Pons (tissue), 1 donor: ENCODE results near the gene HS6ST2.

ENCODE experiments used
- DNase-seq: peaks from one replicate; pipeline ENCODE4 v3.0.0-alpha.2; 2016; ENCODE audit warnings: low spot score

HS6ST2 gene

DNA sequence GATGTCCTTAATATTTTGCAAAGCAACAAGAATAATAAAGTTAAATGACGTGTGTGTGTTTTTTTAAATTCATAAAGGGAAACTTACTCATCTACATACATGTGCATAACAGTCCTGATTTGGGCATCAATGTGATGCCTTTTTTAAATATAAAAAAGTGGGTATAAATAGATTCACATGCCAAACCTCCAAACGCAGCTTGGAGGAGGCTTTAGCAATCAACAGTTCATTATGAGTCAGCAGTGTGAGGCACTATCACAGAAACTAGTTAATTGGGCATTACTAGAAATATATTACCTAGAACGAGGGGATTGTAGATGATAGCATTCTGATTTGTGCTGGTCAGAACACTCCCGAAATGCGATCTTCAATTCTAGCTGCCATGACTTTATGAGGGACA lies 115.1 kb downstream of the HS6ST2 start:
- DNase-seq = no peak

DNA sequence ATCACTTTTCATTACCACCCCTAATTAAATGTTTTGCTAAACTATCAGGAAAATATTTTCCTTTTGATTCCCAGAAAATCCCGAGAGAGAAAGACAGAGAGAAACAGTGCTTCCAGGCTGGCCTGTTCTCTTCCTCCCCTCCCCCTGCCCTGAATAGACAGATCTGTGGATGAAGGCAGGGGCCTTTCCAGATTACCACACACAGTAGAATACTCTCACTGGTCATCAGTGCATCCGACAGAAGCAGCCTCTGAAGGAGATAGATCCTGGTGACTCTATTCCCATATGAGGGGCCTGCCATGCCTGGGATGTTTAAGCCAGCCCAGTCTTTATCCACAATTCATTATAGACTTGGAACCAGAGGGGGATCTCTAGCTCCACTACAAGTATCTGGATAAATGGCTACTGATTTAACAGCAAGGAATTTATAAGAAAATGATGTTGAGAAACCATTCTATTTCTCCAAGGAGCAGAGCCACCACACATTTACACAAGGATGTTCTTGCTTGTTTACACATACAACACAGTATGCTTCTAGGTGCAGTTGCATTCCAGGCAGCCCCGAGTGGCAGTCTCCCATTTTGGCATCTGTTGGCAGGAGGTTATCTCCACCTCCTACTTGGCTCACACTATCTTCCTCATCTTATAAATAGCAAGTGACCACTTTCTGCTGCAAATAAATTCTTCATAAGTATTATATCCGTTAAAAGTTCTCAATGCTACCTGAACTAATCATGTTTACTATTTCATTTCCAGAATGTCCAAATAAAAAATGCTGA lies 115.8 kb downstream of the HS6ST2 start:
- DNase-seq = no peak

DNA sequence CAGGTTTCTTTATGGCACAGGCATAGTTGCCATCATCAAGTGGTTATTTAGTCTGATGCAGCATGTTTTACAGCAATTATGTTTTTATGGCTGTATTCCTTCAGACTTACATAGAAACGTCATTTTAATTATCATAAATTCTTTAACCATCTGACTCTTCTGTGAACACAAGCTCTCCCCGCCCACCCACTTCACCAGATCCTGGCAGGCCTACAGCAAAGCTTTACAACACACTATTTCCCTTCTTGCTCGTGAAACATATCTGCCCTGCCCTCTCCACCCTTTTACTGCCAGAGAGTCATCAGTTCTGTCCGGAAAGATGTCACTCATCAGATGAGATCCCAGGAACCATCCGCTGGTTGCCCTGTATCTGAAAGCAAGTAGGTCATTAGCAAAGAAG lies 120.5 kb downstream of the HS6ST2 start:
- DNase-seq = no peak

- DNase-seq = no peak
Measured at GRCh38 chrX:132837126-132837525, 121.3 kb downstream of the HS6ST2 start.

- DNase-seq = no peak
Measured at GRCh38 chrX:132836471-132836870, 122.0 kb downstream of the HS6ST2 start.

DNA sequence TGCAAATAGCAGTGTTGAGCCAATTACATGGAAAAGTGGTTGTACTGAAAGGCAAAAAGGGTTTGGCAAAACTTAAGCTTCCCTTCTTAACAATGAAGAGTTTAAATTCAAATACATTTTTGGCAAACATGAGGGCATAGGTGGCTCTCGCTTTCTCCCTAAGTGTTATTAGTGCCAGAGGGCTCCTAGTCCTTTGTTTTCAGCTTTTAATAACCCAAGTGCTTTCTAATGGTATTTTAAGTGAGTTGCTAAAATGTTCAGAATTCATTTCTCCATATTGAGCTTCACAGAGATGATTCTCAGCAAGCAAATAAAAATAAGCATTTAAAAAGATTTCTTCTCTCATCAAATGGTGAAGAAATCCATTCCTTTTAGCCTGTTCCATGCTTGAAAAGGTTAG lies 123.7 kb downstream of the HS6ST2 start:
- no peak for DNase-seq

GRCh38 chrX:132834109-132834508 lies 124.3 kb downstream of the HS6ST2 start:
- DNase-seq = no peak

GRCh38 chrX:132833373-132833772 lies 125.1 kb downstream of the HS6ST2 start:
- DNase-seq = no peak

DNA sequence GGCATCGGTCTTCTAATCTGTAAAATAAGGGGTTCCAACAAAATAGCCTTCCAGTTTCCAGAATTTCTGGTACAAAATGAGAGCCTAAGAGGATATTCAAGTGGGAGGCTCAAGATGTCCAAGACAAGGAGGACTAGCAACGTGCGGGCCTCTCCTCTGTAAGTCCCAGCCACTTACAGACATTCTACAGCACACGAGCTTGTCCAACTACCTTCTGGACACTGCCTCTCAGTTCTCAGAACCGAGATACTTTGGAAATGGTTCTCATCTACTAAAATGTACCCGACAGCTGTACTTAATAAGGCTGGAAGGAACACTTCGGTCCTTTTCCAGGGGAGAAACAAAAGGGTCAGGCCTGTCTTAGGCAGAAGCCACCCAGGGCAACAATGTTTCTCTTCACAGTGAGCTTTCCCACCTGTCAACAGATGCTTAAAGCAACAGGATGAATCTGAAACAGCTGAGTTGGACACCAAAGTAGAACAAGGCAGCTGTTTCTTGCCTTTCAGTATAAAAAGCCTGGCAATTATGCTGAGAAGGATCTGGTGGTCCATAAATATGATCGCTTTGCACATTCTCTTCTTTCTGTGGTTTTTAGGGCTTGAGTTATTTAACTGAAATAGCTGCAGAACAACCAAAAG lies 127.0 kb downstream of the HS6ST2 start:
- no peak for DNase-seq

- no peak for DNase-seq
Measured at GRCh38 chrX:132822634-132823012, 135.8 kb downstream of the HS6ST2 start.

DNA sequence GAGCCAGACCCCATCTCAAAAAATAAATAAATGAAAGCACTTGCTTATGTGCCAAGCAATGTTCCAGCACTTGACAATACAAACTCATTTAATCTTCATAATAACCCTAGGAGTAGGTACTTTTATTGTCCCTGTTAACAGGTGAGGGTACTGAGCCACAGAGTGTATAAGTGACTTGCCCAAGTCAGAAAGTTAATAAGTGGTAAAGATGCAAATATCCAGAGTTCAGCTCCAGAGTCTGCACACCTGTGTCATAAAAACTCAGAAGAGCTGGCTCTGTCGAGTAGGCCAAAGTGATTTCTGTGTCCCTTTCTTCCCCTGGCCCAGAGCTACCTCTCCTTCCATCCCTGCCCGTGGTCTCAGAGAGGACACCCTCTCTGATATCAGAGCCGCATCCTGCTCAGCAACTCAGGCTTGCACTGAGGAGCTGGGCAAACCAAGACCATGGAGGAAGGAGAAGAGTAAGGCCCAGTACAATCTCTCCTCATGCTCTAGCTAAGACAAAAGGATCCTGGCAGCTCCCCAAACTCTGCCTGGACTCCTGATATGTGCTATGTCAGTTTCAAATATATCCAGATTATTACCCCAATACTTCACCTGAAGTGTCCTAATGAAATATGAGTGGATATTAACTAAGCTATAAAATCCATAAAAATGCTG lies 136.3 kb downstream of the HS6ST2 start:
- no peak for DNase-seq

- DNase-seq = no peak
Measured at GRCh38 chrX:132820675-132821074, 137.8 kb downstream of the HS6ST2 start.

DNA sequence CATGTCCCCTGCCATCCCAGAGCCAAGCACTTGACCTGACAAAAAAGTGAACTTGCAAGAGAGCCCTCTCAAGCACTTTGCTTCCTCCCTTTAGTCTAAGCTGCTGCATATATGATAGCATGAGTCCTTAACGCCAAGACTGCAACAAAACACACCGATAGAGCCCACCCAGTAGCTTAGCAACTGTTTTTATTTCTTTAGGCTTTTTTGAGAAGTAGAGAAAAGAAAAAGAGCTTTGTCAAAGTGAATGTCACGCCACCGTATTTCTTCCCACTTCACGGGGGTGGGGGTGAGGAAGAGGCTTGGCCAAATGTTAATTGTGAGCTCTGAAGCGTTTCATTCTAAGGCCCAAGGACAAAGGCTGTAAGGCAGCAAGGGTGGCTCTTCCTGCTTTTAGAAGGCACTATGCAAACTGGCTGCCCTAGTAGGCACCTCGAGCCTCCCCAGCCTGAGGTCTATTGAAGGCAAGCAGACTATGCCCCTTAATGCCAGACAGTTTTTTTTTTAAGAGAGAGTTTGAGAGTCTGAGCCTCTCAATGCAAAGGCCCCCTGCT lies 138.6 kb downstream of the HS6ST2 start:
- DNase-seq = no peak

GRCh38 chrX:132818638-132819037 lies 139.8 kb downstream of the HS6ST2 start:
- DNase-seq = no peak

DNA sequence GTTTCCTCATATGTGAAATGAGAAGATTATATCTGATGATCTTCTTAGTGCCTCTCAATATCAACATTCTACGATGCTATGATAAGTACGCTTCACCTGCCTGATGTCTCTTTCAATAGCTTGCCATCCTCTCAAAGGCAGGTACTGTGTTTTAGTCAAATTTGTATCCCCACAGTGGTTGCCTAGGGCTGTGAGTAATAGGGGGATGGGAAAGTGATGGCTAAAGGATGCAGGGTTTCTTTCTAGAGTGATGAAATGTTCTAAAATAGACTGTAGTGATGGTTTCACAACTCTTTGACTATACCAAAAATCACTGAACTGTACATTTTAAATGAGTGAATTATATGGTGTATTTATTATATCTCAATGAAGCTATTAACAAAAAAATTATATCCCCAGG lies 142.8 kb downstream of the HS6ST2 start:
- DNase-seq = no peak

GRCh38 chrX:132810964-132811712 lies 147.3 kb downstream of the HS6ST2 start:
- DNase-seq = no peak

GRCh38 chrX:132810488-132810887 lies 147.9 kb downstream of the HS6ST2 start:
- DNase-seq = no peak

- DNase-seq = no peak
Measured at GRCh38 chrX:132809581-132809980, 148.8 kb downstream of the HS6ST2 start.

DNA sequence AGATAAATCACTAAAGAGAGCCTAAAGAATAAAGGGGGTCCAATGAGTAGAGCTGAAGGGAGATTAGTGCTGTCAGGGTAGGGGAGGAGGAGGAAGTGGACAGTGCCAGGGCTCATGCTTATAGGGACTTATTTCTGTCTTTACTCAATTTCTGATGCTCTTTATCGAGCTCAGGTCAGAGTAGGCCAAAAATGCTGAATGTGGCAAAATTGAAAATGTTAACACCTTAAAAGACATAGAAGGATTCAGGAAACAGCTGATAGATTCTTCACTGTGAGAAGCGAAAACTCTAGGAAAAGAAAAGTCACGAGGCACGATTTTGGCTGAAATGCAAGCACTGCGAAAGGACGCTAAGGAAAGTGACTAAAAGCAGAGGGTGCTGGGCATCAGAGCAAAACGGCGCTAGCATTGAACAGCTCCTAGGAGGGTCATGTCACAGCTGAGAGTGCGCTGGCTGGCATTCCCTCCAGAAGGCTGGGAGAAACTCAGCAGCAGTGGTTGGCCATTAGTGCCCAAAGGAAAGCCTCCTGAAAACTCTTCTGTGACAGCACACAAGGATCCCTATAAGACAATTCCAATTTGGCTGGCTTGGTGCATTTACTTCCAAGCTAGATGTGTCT lies 150.9 kb downstream of the HS6ST2 start:
- no peak for DNase-seq

DNA sequence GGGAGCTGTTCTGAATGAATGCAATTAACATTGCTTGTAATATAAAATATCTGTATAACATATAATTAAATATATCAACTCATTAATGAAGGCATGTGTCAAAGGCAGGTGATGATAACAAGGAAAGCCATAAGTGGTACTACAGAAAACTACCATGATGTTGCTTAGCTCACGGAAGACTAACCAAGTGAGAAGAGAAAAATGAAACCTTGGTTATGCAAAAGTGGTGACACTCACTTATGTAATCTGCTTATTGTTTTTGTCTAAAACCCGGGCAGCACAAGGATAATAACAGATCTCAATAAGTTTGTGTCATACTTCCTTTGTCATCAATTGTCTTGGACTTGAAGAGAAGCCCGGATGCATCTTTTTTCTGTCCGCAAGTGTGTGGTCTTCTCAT lies 156.4 kb downstream of the HS6ST2 start:
- DNase-seq = no peak

- no peak for DNase-seq
Measured at GRCh38 chrX:132795181-132795580, 163.2 kb downstream of the HS6ST2 start.

DNA sequence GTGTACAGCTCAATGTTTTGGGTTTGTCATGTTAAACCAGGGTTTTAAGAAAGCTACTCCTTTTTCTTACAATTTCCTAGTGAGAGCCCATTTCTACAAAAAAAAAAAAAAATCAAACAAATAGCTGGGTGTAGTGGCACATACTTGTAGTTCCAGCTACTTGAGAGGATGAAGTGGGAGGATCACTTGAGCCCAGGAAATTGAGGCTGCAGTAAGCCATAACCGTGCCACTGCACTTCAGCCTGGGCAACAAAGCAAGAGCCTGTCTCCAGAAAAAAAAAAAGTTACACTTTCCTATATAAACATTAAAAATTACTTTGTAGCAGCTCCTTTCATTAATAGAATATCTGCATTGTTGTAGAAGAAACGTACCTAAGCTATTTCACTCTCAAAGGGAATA lies 166.7 kb downstream of the HS6ST2 start:
- DNase-seq = no peak
